K562 (cell line): Measurements from ENCODE around the gene SERPINA12. TPM values are rescaled to one million over a fixed set of nuclear protein-coding genes. Genes with fewer than 3 reads are reported as not detected.

Experiments used
- ATAC-seq: fragments of 200-7000 bp; cut with Tn5 transposase; 3 replicates; pipeline ENCODE4 v1.9.1; 2020; ENCODE audit warnings: moderate library complexity
- BruUV-seq: library from RNA; stranded (reverse); fragments of 400-500 nt; replicated peaks from 2 replicates; lab custom pipeline; 2021; lab: Mats Ljungman, UMichigan
- CTCF ChIA-PET: fragments of 300-600 bp; formaldehyde crosslinking; extraction: SDS; loops from one replicate; lab custom pipeline; 2021; ENCODE audit warnings: low intra/inter-chr PET ratio; lab: Yijun Ruan, JAX
- POLR2A ChIA-PET: fragments of 300-600, 350-650 bp; sonication (Branson Sonifier 250); formaldehyde crosslinking; extraction: SDS; loops from one replicate; lab custom pipeline; 2021; ENCODE audit warnings: antibody characterized with exemption, inconsistent platforms; lab: Yijun Ruan, JAX
- DNase-seq, 4 experiments: peaks; one replicate each; pipeline versions ENCODE4 v3.0.0 to v3.0.0-alpha.2; 2011 to 2018; ENCODE audit warnings: low spot score in 3 of 4, mixed read lengths in 3 of 4; ENCODE audit errors: extremely low read depth in 1 of 4
- FAIRE-seq: peaks from 2 replicates; lab custom pipeline; 2011; peaks lifted over from hg19 to GRCh38; lab: Jason Lieb, UNC
- H2AFZ ChIP-seq: 2 replicates; pipeline ENCODE4 v1.6.0; 2011; ENCODE audit warnings: low read depth, low read length, control low read depth, inconsistent platforms
- H3K27ac ChIP-seq: fragments of 200-600 bp; 3 replicates; pipeline ENCODE4 v1.8.0; 2011; ENCODE audit warnings: low read depth, mild to moderate bottlenecking, control low read depth, inconsistent platforms, low read length, moderate library complexity, mixed read lengths; ENCODE audit errors: extremely low read depth
- H3K27me3 ChIP-seq, 2 experiments: fragments of 300-600 bp in 1 of 2; 2 replicates in 1 of 2; 3 replicates in 1 of 2; pipeline versions ENCODE4 v1.6.0 to v1.8.0; 2011; ENCODE audit warnings: inconsistent platforms in 2 of 2, low read length in 2 of 2, mild to moderate bottlenecking in 1 of 2, mixed read lengths in 1 of 2, moderate library complexity in 1 of 2; ENCODE audit not compliant: control insufficient read depth in 2 of 2, insufficient read depth in 2 of 2
- H3K36me3 ChIP-seq: fragments of 300-600 bp; 3 replicates; pipeline ENCODE4 v1.8.0; 2011; ENCODE audit warnings: mild to moderate bottlenecking, low read length, inconsistent platforms; ENCODE audit not compliant: control insufficient read depth, insufficient read depth
- H3K4me1 ChIP-seq, 2 experiments: fragments of 200-600 bp in 1 of 2; replicated peaks in 1 of 2; 2 replicates in 1 of 2; 3 replicates in 1 of 2; pipeline versions ENCODE4 v1.5.1 to v1.8.0; 2011; ENCODE audit warnings: inconsistent platforms in 2 of 2, low read length in 2 of 2, mild to moderate bottlenecking in 1 of 2, mixed read lengths in 1 of 2, moderate library complexity in 1 of 2; ENCODE audit not compliant: control insufficient read depth in 2 of 2, insufficient read depth in 2 of 2
- H3K4me2 ChIP-seq: 2 replicates; pipeline ENCODE4 v1.6.1; 2011; ENCODE audit warnings: low read length, control low read depth, inconsistent platforms, mixed read lengths; ENCODE audit not compliant: insufficient read depth
- H3K4me3 ChIP-seq: fragments of 200-600 bp; sonication (generic), shearing (Covaris generic); 2 replicates; pipeline ENCODE4 v1.5.1; 2016; ENCODE audit warnings: control low read depth, inconsistent platforms
- H3K79me2 ChIP-seq: fragments of 200-600 bp; 3 replicates; pipeline ENCODE4 v1.8.0; 2011; ENCODE audit warnings: low read length, inconsistent platforms; ENCODE audit not compliant: control insufficient read depth, insufficient read depth
- H3K9ac ChIP-seq, 2 experiments: 2 replicates each; pipeline versions ENCODE4 v1.6.0 to v1.6.1; 2011; ENCODE audit warnings: low read depth in 2 of 2, low read length in 2 of 2, control low read depth in 1 of 2, inconsistent platforms in 1 of 2, mild to moderate bottlenecking in 1 of 2, mixed read lengths in 1 of 2; ENCODE audit not compliant: insufficient read depth in 1 of 2
- H3K9me1 ChIP-seq: one replicate; pipeline ENCODE4 v1.6.0; 2011; ENCODE audit warnings: inconsistent platforms, mild to moderate bottlenecking, low read length, moderate library complexity; ENCODE audit not compliant: control insufficient read depth, insufficient read depth
- H3K9me3 ChIP-seq: replicated peaks from 2 replicates; pipeline ENCODE4 v1.5.1; 2011; ENCODE audit warnings: low read depth, low read length, inconsistent platforms; ENCODE audit not compliant: control insufficient read depth, insufficient read depth
- H4K20me1 ChIP-seq: replicated peaks from 2 replicates; pipeline ENCODE4 v1.6.1; 2011; ENCODE audit warnings: low read length, inconsistent platforms, mixed read lengths; ENCODE audit not compliant: control insufficient read depth, insufficient read depth
- CEBPG ChIP-seq, 3 experiments: fragments of 200-800 bp in 1 of 3; sonication (Bioruptor generic) in 1 of 3; sonication (generic) in 1 of 3; formaldehyde crosslinking in 1 of 3; IDR thresholded peaks in 2 of 3; conservative IDR thresholded peaks in 1 of 3; 2 replicates each; pipeline versions ENCODE4 v1.6.1 to v1.8.0; 2016 to 2022; ENCODE audit warnings: missing compliant biosample characterization in 2 of 3, missing genetic modification characterization in 2 of 3, mild to moderate bottlenecking in 1 of 3, missing genetic modification reagents in 1 of 3
- CHCHD3 ChIP-seq: fragments of 250-450 bp; sonication (Bioruptor Pico); IDR thresholded peaks from 2 replicates; pipeline ENCODE4 v2.1.2; 2022; ENCODE audit warnings: mild to moderate bottlenecking
- CREB3L1 ChIP-seq: fragments of 450-650 bp; IDR thresholded peaks from 2 replicates; pipeline ENCODE4 v1.6.1; 2014; ENCODE audit warnings: low read depth, mild to moderate bottlenecking, moderate library complexity, borderline replicate concordance
- ETV1 ChIP-seq: fragments of 450-650 bp; conservative IDR thresholded peaks from 2 replicates; pipeline ENCODE4 v1.6.1; 2016; ENCODE audit warnings: missing genetic modification characterization, control low read depth, low read depth, missing compliant biosample characterization
- NR1H2 ChIP-seq: sonication (generic); formaldehyde crosslinking; IDR thresholded peaks from 2 replicates; pipeline ENCODE4 v1.4.0; 2020; ENCODE audit warnings: mild to moderate bottlenecking, missing genetic modification reagents
- PATZ1 ChIP-seq: fragments of 250-450 bp; sonication (Bioruptor Pico); IDR thresholded peaks from 2 replicates; pipeline ENCODE4 v1.5.0; 2020; ENCODE audit warnings: mild to moderate bottlenecking, borderline replicate concordance
- POLR3A ChIP-seq: IDR thresholded peaks from 2 replicates; pipeline ENCODE4 v1.6.1; 2011; ENCODE audit warnings: borderline replicate concordance, mild to moderate bottlenecking, moderate library complexity; ENCODE audit not compliant: insufficient read length, insufficient read depth; ENCODE audit errors: extremely low read depth
- RCOR1 ChIP-seq, 2 experiments: IDR thresholded peaks; 2 replicates each; pipeline ENCODE4 v1.6.1; 2012; ENCODE audit warnings: low read depth in 2 of 2, low read length in 2 of 2, borderline replicate concordance in 1 of 2, improper control_type of control experiment in 1 of 2
- RFX1 ChIP-seq: fragments of 450-650 bp; IDR thresholded peaks from 2 replicates; pipeline ENCODE4 v1.6.1; 2016; ENCODE audit warnings: mild to moderate bottlenecking, moderate library complexity
- SMAD4 ChIP-seq: fragments of 250-450 bp; sonication (Bioruptor Pico); conservative IDR thresholded peaks from 2 replicates; pipeline ENCODE4 v1.8.0; 2021; ENCODE audit warnings: inconsistent platforms, mild to moderate bottlenecking, moderate library complexity
- TARDBP ChIP-seq: fragments of 450-650 bp; IDR thresholded peaks from 2 replicates; pipeline ENCODE4 v1.6.1; 2016
- ZNF583 ChIP-seq: fragments of 250-450 bp; sonication (Bioruptor Pico); IDR thresholded peaks from 2 replicates; pipeline ENCODE4 v1.4.0; 2020
- ZNF717 ChIP-seq: fragments of 250-450 bp; sonication (Bioruptor Pico); IDR thresholded peaks from 2 replicates; pipeline ENCODE4 v1.5.0; 2021
- WGBS: fragments of 100-300 bp; shearing (Covaris generic); methylation state at CpG from one replicate; pipeline ENCODE4 v1.1.6; 2016; ENCODE audit warnings: low coverage, mixed read lengths; ENCODE audit not compliant: insufficient coverage; ENCODE audit errors: missing lambda C conversion rate; 5-methylcytosine and 5-hydroxymethylcytosine counted together
- in situ Hi-C: fragments of 300-500 bp; cut with MboI; formaldehyde crosslinking; loops from 4 replicates; pipeline ENCODE4 v1.15.0; 2018; ENCODE audit warnings: inconsistent platforms, mixed read lengths
- intact Hi-C: fragments of 100-400 bp; cut with micrococcal nuclease; formaldehyde crosslinking; loops from 2 replicates; pipeline ENCODE4 v1.14.2; 2022
- polyA plus RNA-seq, 8 experiments: library from polyadenylated mRNA; depleted of rRNA in 4 of 8; stranded (reverse) in 5 of 8; unstranded in 3 of 8; fragments of >200 nt; fragmentation: Nextera tagmentation in 2 of 8; fragmentation: Illumina TruSeq in 1 of 8; extraction: Ambion mirVana in 2 of 8; extraction: Trizol in 1 of 8; gene quantifications; 2 replicates each; pipeline versions ENCODE4 v1.2.1 to v1.2.3, GENCODE V29; 2011 to 2014; ENCODE audit warnings: inconsistent platforms in 1 of 8, missing spikeins in 1 of 8
- total RNA-seq, 7 experiments: library from RNA; depleted of rRNA in 6 of 7; stranded (reverse); fragments of >200 nt in 6 of 7; fragmentation: Illumina TruSeq in 2 of 7; extraction: Trizol in 2 of 7; gene quantifications; 2 replicates each; pipeline versions ENCODE4 v1.2.1 to v1.2.3, GENCODE V29; 2011 to 2021; ENCODE audit warnings: low replicate concordance in 1 of 7
- TF ChIP-seq, protein P1 (sequence below): fragments of 250-450 bp; sonication (Bioruptor Pico); IDR thresholded peaks from 2 replicates; pipeline ENCODE4 v1.8.0; 2021; ENCODE audit warnings: moderate library complexity, mild to moderate bottlenecking, inconsistent platforms

Gene SERPINA12
- total and polyA plus RNA-seq, 9 of the 15 experiments (the other 6 are each of a cell fraction or from before 2014, with no cell fraction given): not detected

- POLR2A ChIA-PET: no interaction called here
Measured at GRCh38 chr14:94558842-94559241, 49.6 kb upstream of the SERPINA12 start.

More at GRCh38 chr14:94558842-94559241, 49.6 kb upstream of the SERPINA12 start:
- no peaks in the 10 kb centered on the region for H3K36me3 ChIP-seq
- no peaks in the 10 kb centered on the region for H3K9me3 ChIP-seq
- intact Hi-C loops (no loop called here), in situ Hi-C loops (no loop called here)
- H3K27me3 ChIP-seq: no peaks in the 10 kb centered on the region
- no peak overlapping the region for H2AFZ ChIP-seq
- H3K27ac ChIP-seq: no peak overlapping the region
- ATAC-seq (no peak), DNase-seq (no peak), FAIRE-seq (no peak)
- H3K9ac ChIP-seq: no peak overlapping the region
- no TSS peak for BruUV-seq
- no peak overlapping the region for H3K4me2 ChIP-seq
- no peaks in the 10 kb centered on the region for H3K9me1 ChIP-seq
- WGBS: 0% methylated on average over 1 of the region's 2 CpGs
- H3K79me2 ChIP-seq: no peaks in the 10 kb centered on the region
- CTCF ChIA-PET: no interaction called here
- TF ChIP-seq NR1H2 (CRISPR knock-in tag) (no peak), CREB3L1 (no peak), RCOR1 (IDR thresholded peaks at IDR 0.05; ENCODE audit: borderline replicate concordance in 1 of 2, low read depth in 2 of 2, low read length in 2 of 2) (no peak), CHCHD3 (CRISPR knock-in tag) (no peak), TARDBP (no peak), RFX1 (no peak), PATZ1 (CRISPR knock-in tag) (no peak), ETV1 (tag) (no peak), ZNF717 (CRISPR knock-in tag) (no peak), CEBPG (CRISPR knock-in tag; IDR thresholded peaks at IDR 0.05) (no peak), CEBPG (tag; conservative IDR thresholded peaks at IDR 0.05 in 1 of 2, IDR thresholded peaks at IDR 0.05 in 1 of 2) (no peak), ZNF583 (CRISPR knock-in tag) (no peak), POLR3A (no peak), SMAD4 (CRISPR knock-in tag) (no peak)
- TF ChIP-seq, protein P1, sequence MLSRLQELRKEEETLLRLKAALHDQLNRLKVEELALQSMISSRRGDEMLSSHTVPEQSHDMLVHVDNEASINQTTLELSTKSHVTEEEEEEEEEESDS: no peak
- no peak overlapping the region for H3K4me3 ChIP-seq
- no peaks in the 10 kb centered on the region for H4K20me1 ChIP-seq
- no peaks in the 10 kb centered on the region for H3K4me1 ChIP-seq
